ENCODE data around the gene ANKS1A. TPM values are rescaled to one million over a fixed set of nuclear protein-coding genes. Genes with fewer than 3 reads are reported as not detected.
A peak's percentile ranks its signal among the peaks of the same experiment; 100 is the strongest.

Gene ANKS1A
- total RNA-seq, 1 experiment from 2014 or later = 18.4 TPM

- DNase-seq (ENCODE audit: low read depth) = no peak
Observed at GRCh38 chr6:34959224-34959623, 70.2 kb downstream of the ANKS1A start.

- DNase-seq (ENCODE audit: low read depth) = no peak
Observed at GRCh38 chr6:34961082-34961481, 72.0 kb downstream of the ANKS1A start.

GRCh38 chr6:34961574-34961973 is 72.5 kb downstream of the ANKS1A start:
- DNase-seq (ENCODE audit: low read depth) = no peak

- no peak for DNase-seq (ENCODE audit: low read depth)
Observed at GRCh38 chr6:34964564-34964963, 75.5 kb downstream of the ANKS1A start.

GRCh38 chr6:34967461-34967860 is 78.4 kb downstream of the ANKS1A start:
- DNase-seq (ENCODE audit: low read depth) = no peak

GRCh38 chr6:34969662-34970265 is 80.7 kb downstream of the ANKS1A start:
- DNase-seq (ENCODE audit: low read depth) = peak; percentile 44

- peak; percentile 78 for DNase-seq (ENCODE audit: low read depth)
Observed at GRCh38 chr6:34970488-34970887, 81.4 kb downstream of the ANKS1A start.

- no peak for DNase-seq (ENCODE audit: low read depth)
Observed at GRCh38 chr6:34970957-34971356, 81.9 kb downstream of the ANKS1A start.

GRCh38 chr6:34973547-34974248 is 84.6 kb downstream of the ANKS1A start:
- no peak for DNase-seq (ENCODE audit: low read depth)

- DNase-seq (ENCODE audit: low read depth) = no peak
Observed at GRCh38 chr6:34974249-34974642, 85.2 kb downstream of the ANKS1A start.

- no peak for DNase-seq (ENCODE audit: low read depth)
Observed at GRCh38 chr6:34976239-34976638, 87.2 kb downstream of the ANKS1A start.

GRCh38 chr6:34979218-34979617 is 90.2 kb downstream of the ANKS1A start:
- no peak for DNase-seq (ENCODE audit: low read depth)

GRCh38 chr6:34979994-34980393 is 90.9 kb downstream of the ANKS1A start:
- no peak for DNase-seq (ENCODE audit: low read depth)

GRCh38 chr6:34981366-34981765 is 92.3 kb downstream of the ANKS1A start:
- no peak for DNase-seq (ENCODE audit: low read depth)

GRCh38 chr6:34981951-34982350 is 92.9 kb downstream of the ANKS1A start:
- peak; percentile 57 for DNase-seq (ENCODE audit: low read depth)

GRCh38 chr6:34982424-34982852 is 93.4 kb downstream of the ANKS1A start:
- DNase-seq (ENCODE audit: low read depth) = peak; percentile 56

- DNase-seq (ENCODE audit: low read depth) = no peak
Observed at GRCh38 chr6:34984416-34984815, 95.4 kb downstream of the ANKS1A start.

- no peak for DNase-seq (ENCODE audit: low read depth)
Observed at GRCh38 chr6:34985236-34985635, 96.2 kb downstream of the ANKS1A start.

- peak; percentile 71 for DNase-seq (ENCODE audit: low read depth)
Observed at GRCh38 chr6:34986845-34987246, 97.8 kb downstream of the ANKS1A start.

GRCh38 chr6:34987506-34987905 is 98.5 kb downstream of the ANKS1A start:
- DNase-seq (ENCODE audit: low read depth) = no peak

GRCh38 chr6:34990971-34991560 is 102.0 kb downstream of the ANKS1A start:
- peak; percentile 31 for DNase-seq (ENCODE audit: low read depth)

- no peak for DNase-seq (ENCODE audit: low read depth)
Observed at GRCh38 chr6:34992376-34992775, 103.3 kb downstream of the ANKS1A start.

- no peak for DNase-seq (ENCODE audit: low read depth)
Observed at GRCh38 chr6:34993213-34993612, 104.2 kb downstream of the ANKS1A start.

All from M059J (cell line).